Stimulated activated effector memory CD8-positive, alpha-beta T cell treated with anti-CD3 and anti-CD28 coated beads, Interleukin-12 subunit alpha, Interleukin-12 subunit beta, amount 100 ng/mL, for 72 hours (primary cell): Measurements from ENCODE around the gene SMPD2.
"Not testable (repeated sequence)": the region's sequence is repeated elsewhere in the genome, so short reads cannot be mapped to it uniquely, and the experiment has no call there.

Source experiments
- ATAC-seq: fragments of 150-1000 bp; cut with Tn5 transposase; 2 replicates; pipeline ENCODE4 v1.10.0; 2021
- DNase-seq, 2 donors: peaks; one replicate each; pipeline ENCODE4 v3.0.0; 2021 to 2022; ENCODE audit warnings: low spot score in 2 of 2
- H3K27ac Mint-ChIP-seq: one replicate; pipeline ENCODE4 v1.8.0; 2022; ENCODE audit warnings: mild to moderate bottlenecking, mixed read lengths
- H3K36me3 Mint-ChIP-seq: one replicate; pipeline ENCODE4 v1.8.0; 2022; ENCODE audit warnings: mild to moderate bottlenecking, mixed read lengths
- H3K4me1 Mint-ChIP-seq: one replicate; pipeline ENCODE4 v1.8.0; 2022; ENCODE audit warnings: mixed read lengths
- H3K4me3 Mint-ChIP-seq: one replicate; pipeline ENCODE4 v1.8.0; 2022; ENCODE audit warnings: mild to moderate bottlenecking, mixed read lengths
- H3K9me3 Mint-ChIP-seq: one replicate; pipeline ENCODE4 v1.8.0; 2022; ENCODE audit warnings: mixed read lengths

The SMPD2 gene

DNA sequence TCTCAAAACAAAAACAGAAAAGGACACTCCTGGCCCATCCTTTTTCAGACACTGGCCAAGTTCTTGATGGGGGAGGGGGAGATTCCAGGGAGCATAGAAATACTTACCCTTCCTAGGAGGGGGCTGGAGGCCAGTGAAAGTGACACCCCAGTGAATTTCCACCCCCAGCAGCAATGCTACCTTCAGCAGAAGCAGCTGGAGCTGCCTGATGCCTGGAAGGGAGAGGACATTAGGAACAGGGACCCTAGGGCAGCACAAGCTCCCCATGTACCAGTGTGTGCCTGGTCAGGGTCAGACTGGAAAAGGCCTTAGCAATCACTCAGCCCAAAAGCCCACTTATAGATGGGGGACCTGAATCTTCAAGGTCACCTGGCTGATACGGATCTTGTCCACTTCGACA is 12.6 kb downstream of the SMPD2 start:
- no peak overlapping the region for H3K4me3 Mint-ChIP-seq
- no peak overlapping the region for H3K27ac Mint-ChIP-seq
- DNase-seq (no peak), ATAC-seq (no peak)
- no peaks in the 10 kb centered on the region for H3K9me3 Mint-ChIP-seq
- H3K4me1 Mint-ChIP-seq, result peaks cover 61% of the 10 kb centered on the region
- peaks cover 49% of the 10 kb centered on the region for H3K36me3 Mint-ChIP-seq

DNA sequence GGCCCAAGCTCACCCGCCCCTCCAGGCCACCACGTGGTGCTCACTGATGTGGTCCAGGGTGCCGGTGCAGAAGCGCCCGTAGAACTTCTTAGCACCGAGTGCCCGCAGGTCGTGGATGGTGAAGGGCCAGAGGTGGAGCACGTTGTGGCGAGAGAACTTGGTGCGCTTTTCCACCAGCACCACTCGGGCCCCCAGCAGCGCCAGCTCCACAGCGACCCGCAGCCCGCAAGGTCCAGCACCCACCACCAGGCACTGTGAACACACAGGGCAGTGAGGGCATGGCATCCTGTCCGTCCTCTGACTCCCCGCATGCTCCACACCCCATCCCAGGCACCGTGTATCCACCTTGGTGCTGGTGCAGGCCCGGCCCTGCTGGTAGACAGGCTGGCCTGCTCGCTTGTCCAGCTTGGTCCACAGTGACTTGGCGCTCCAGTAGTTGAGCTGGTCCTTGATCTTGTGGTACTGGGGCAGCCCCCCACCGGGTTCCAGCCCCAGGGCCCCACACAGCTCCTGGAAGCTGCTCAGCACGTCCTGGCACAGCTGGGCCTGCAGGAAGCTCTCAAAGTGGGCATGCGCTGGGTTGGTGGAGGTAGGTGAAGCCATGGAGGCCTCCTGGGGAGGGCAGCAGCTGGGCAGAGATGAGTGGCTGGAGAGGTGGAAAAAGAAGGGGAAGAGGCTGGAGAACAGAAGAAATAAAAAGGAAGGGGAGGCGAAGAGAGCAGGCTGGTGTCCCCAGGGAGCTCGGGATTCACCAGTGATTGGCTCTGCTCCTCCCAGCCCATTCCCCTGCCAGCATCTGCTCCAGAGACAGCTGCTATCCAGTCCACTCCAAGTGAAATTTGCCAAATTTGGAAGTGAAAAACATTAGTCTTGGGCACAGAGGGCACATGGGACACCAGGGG is 13.3 kb downstream of the SMPD2 start:
- Mint-ChIP-seq H3K27ac (peak overlapping the region; percentile 97), H3K9me3 (no peaks in the 10 kb centered on the region), H3K36me3 (peaks cover 50% of the 10 kb centered on the region), H3K4me1 (peaks cover 61% of the 10 kb centered on the region), H3K4me3 (peak overlapping the region; percentile 98)
- DNase-seq (no peak), ATAC-seq (no peak)

DNA sequence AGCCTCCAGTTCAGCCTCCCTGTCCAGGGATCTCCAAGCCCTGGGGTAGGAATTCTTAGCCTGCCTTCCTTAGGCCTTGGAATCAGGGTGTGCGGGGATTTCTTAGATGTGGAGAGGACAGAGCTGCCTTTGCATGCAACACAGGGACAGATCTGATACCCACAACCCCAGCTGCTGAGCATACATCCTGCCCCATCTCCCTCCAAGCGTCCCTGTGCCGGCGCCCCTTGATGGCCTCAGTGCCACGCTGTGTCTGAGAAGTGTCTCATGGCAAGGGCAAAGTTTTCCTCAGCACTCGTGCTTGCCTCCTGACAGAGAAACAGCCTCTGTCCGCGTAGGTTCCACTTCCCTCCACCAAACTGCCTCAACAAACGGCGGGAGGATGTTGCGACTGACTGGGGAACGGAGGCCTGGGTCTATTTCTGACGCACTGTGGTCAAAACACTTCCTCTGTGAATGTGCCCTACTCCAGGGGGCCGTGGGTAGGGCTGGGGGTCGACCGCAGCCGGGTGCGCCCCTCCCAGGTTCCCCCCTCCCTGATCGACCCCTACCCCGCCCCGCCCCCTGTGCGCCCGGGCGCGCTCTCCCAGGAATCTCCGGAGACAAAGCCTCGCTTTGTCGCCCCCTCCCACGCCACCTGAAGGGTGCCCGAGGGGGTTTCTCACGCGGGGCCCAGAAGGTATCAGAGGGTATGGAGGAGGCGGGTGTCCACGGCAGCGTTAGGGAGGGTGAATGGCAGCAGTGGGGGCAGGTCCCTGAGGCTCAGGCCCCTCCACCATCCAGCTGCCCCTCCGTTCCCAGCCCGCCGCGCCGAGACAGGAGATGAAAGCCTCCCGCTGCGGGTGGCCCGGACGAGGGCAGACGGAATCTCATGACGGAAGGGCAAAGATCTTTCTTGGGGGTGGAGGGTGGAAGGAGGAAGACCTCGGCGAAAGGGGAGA is 14.2 kb downstream of the SMPD2 start:
- Mint-ChIP-seq H3K4me3 (peak overlapping the region; percentile 98), H3K4me1 (peaks cover 67% of the 10 kb centered on the region), H3K36me3 (peaks cover 50% of the 10 kb centered on the region), H3K27ac (peak overlapping the region; percentile 97), H3K9me3 (no peaks in the 10 kb centered on the region)
- ATAC-seq (peak; percentile 66), DNase-seq (peak; percentile 49 to 85)

DNA sequence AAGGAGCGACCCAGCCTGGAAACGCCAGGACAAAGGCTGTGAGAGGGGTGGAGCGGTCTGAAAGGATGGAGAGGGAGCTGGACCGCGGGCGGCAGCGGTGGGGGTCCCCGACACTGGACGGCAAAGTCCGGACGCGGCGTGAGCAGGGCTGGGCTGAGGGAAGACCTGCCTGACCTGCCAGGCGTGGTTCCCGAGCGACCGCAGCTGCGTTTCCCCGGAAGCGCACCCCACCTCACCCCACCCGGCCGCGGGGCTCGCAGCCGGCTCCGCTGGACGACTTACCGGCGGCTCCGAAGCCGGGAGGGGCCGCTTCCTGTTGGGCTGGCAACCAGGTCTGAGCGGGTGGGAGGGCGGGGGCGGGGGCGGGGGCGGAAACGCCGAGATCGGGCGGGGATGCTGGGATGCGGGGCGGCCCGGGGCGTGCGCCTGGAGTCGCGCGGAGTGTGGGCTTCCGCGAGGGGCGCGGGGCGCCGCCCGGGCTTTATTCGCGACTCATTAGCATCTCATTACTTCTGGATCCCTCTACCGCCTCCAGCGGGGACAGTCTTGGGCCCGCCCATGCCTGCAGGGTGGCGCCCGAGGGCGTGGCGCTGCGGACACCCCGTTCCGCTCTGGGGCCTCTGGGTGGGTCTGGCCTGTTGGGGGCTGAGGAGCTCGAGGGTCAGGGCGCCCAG is 15.1 kb downstream of the SMPD2 start, which contains the start of gene MICAL1:
MICAL1 (minus strand) TSS at position 336 of the 674 bp plus-strand sequence. CDS start 1,576 bp downstream, outside the sequence.
- H3K9me3 Mint-ChIP-seq, result no peaks in the 10 kb centered on the region
- H3K27ac Mint-ChIP-seq, result peak within 1 kb of the TSS; percentile 97
- ATAC-seq, result peak; percentile 74
- H3K36me3 Mint-ChIP-seq, result peaks cover 49% of the 10 kb centered on the region
- peaks cover 60% of the 10 kb centered on the region for H3K4me1 Mint-ChIP-seq
- peak within 1 kb of the TSS; percentile 98 for H3K4me3 Mint-ChIP-seq
- peak; percentile 55 to 82 for DNase-seq

DNA sequence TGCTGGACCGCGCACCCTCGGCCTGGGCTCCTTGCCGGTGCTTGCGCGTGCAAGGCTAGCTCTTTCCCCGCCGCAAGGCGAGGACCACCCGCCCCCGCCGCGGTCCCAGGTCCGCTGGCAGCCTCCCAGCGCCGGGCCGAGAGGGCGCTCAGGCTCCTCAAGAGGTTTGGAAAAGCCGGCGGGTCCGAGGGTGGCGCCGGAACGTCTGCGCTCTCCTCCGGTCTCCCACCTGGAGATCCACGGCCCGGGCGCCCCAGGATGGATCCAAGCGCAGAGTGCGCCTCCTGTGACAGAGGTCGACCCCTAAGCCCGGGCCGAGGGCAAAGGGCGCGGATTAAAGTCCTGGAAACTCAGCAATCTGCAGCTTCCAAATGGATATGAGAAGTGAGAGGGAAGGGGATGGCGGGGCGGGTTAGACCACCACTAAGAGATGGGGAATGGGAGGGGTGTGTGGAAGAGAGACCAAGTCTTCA is 15.6 kb downstream of the SMPD2 start:
- DNase-seq (no peak), ATAC-seq (no peak)
- H3K27ac Mint-ChIP-seq, result no peak overlapping the region
- peak overlapping the region; percentile 98 for H3K4me3 Mint-ChIP-seq
- peaks cover 53% of the 10 kb centered on the region for H3K36me3 Mint-ChIP-seq
- no peaks in the 10 kb centered on the region for H3K9me3 Mint-ChIP-seq
- H3K4me1 Mint-ChIP-seq, result peaks cover 56% of the 10 kb centered on the region

DNA sequence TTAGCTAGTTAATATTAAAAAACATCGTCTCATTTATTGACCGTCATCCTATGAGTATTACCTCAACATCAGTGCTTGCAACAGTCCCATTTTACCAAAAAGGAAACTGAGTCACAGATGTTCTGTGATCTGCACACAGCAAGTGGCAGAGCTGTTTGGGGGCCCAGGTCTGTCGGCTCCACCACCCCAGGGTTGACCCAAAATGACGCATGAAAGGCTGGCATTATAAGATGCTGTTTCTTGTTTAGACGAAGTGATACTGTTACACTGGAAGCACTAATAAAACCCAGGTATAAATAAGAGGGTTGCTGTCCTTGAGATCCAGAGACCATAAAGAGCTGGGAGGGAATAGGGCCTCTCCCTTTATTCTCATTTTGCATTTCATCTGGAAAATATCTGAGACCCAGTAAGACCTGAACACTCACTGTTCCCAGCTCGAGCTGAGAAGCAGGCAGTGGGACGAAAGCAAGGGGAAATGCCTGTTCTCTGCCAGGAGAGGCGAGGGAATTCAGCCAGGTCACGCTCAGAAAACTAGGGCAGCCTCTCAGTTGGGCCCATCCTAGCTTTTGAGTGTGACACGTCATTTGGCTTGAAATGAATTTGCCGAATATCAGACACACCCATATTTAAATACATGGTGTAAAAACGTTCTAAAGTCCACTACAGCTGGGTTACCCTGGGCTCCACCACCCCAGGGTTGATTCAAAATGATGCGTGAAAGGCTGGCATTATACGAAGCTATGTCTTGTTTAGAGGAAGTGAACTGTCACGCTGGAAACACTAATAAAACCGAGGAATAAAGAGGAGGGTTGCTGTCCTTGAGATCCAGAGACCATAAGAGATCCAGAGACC is 16.4 kb downstream of the SMPD2 start:
- Mint-ChIP-seq H3K27ac (peak overlapping the region; percentile 61), H3K4me1 (peaks cover 56% of the 10 kb centered on the region), H3K36me3 (peaks cover 55% of the 10 kb centered on the region), H3K4me3 (peak overlapping the region; percentile 98), H3K9me3 (no peaks in the 10 kb centered on the region)
- ATAC-seq, result no peak
- DNase-seq, result no peak

DNA sequence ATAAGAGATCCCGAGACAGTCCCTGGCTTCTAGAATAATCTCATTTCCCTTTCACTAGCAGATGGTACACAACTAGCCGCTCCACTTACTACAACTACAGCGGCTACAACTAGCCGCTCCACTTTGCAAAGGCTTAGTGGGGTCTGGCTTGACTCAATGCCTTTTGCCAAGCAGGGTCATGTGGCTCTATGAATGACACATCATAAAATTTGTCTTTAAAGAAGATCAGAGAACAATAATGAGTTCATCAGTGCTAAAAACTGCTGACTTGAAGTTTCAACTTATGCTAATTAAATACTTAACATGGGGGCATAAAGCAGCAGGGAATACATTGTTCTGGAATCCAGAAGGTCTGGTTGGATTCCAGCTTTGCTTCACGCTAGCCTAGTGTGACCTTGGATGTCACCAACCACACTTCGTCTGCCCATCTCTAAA is 17.1 kb downstream of the SMPD2 start:
- H3K27ac Mint-ChIP-seq, result peak overlapping the region; percentile 61
- DNase-seq (no peak), ATAC-seq (no peak)
- H3K36me3 Mint-ChIP-seq, result peaks cover 62% of the 10 kb centered on the region
- H3K4me1 Mint-ChIP-seq, result peaks cover 56% of the 10 kb centered on the region
- no peaks in the 10 kb centered on the region for H3K9me3 Mint-ChIP-seq
- H3K4me3 Mint-ChIP-seq, result no peak overlapping the region

DNA sequence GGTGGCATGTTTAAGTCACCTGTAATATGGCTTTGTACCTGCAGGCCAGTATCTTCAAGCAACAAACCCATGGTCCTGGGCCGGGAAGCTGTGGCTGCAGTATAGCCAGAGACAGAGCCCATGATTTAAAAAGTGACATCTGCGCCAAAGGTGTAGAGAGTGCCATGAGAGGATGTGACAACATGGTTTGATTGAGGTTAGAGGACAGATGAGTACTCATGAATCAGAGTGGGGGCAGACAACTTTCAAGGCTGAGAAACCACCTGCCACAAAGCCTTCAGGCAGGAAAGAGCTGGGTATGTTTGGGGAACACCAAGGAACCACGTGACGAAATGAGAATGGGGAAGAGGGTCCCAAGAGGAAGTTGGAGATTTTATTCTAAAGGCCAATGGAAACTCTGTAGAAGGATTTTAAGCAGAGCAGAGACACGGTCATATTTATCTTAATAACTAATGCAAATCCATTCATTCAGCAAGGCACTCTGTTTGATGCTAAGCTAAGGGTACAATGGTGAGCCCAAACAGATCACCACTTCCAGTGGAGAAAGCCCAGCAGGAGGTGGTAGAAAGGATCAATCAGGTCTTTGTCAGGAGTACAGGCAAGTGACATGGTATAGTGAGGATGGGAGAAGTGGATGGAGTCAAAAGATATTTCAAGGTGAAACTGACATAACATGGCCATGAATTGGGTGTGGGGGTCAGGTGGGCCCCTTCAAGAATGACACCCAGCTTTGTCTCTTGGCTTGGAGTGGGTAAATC is 18.4 kb downstream of the SMPD2 start:
- H3K4me1 Mint-ChIP-seq, result peaks cover 51% of the 10 kb centered on the region
- no peak overlapping the region for H3K27ac Mint-ChIP-seq
- H3K4me3 Mint-ChIP-seq, result peak overlapping the region; percentile 0
- peaks cover 69% of the 10 kb centered on the region for H3K36me3 Mint-ChIP-seq
- DNase-seq (peak in 1 of 2 donors; percentile 78), ATAC-seq (peak; percentile 80)
- no peaks in the 10 kb centered on the region for H3K9me3 Mint-ChIP-seq

DNA sequence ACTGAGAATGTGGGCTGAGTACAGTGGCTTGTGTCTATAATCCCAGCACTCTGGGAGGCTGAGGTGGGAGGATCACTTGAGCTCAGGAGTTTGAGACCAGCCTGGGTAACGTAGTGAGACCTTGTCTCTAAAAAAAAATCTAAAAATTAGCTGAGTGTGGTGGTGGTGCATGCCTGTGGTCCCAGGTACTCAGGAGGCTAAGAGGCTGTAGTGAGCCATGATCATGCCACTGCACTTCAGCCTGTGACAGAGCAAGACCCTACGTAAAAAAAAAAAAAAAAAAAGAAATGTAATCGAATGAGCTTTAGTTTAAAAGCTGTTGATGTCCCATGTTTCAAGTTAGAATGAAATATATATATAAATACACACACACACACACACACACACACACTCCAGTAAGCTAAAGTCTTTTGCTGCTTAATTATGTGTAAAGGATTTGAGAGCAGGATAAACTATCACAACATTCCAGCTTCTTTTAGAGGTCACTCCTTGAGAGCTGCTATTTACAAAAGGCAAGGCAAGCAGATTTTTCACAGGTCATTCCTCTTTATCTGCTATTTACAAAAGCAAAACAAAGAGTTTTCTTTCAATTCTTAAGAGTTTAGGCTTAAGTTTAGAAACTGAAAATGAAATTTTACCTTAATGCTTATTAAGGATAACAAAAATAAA is 19.8 kb downstream of the SMPD2 start:
- no peak overlapping the region for H3K4me3 Mint-ChIP-seq
- peaks cover 44% of the 10 kb centered on the region for H3K4me1 Mint-ChIP-seq
- H3K36me3 Mint-ChIP-seq, result peaks cover 70% of the 10 kb centered on the region
- no peaks in the 10 kb centered on the region for H3K9me3 Mint-ChIP-seq
- ATAC-seq (no peak), DNase-seq (no peak)
- no peak overlapping the region for H3K27ac Mint-ChIP-seq

DNA sequence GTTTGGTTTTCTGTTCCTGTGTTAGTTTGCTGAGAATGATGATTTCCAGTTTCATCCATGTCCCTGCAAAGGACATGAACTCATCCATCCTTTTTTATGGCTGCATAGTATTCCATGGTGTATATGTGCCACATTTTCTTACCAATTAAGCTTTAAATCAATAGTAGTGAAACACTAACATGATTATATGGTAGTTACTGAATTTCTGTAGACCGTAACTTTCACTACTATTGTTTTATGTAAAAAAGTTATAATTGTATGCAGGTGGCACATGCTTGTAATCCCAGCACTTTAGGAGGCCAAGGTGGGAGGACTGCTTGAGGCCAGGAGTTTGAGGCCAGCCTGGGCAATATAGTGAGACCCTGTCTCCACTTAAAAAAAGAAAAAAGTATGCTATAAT is 20.7 kb downstream of the SMPD2 start:
- H3K4me3 Mint-ChIP-seq, H3K9me3 Mint-ChIP-seq, DNase-seq, H3K27ac Mint-ChIP-seq, ATAC-seq: not testable (repeated sequence)
- peaks cover 42% of the 10 kb centered on the region for H3K4me1 Mint-ChIP-seq
- H3K36me3 Mint-ChIP-seq, result peaks cover 76% of the 10 kb centered on the region

DNA sequence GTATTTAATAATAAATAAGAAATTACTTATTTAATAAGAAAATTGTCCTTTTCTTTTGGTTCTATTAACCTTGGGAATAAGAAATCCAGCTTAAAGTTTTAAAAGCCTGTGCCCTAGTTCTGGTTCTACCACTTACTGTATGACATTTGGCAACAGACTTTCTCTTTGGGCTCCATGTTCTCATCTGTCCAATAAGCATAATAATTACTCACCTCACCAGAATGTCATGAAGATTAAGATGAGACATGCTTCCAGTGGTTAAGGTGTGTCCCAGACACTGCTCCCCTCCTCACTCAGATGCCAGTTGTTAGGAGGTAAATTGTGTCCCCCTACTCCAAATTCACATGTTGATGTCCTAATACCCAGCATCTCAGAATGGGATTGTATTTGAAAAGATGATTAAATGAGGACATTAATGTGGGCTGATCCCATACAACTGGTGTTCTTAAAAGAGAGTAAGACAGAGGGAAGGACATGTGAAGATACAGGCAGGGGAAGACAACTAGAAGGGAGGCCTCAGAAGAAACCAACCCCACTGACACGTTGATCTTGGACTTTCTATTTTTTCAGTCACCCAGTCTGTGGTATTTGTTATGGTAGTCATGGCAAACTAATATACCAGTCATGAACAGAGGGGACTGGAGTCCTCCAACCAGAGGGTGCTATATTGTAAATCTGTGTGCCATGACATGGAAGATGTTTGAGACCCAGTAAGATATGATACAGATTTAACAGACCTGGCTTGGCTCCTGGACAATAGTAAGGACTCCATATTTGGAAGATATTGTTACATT is 21.4 kb downstream of the SMPD2 start:
- Mint-ChIP-seq H3K36me3 (peaks cover 83% of the 10 kb centered on the region), H3K4me1 (peaks cover 35% of the 10 kb centered on the region)

DNA sequence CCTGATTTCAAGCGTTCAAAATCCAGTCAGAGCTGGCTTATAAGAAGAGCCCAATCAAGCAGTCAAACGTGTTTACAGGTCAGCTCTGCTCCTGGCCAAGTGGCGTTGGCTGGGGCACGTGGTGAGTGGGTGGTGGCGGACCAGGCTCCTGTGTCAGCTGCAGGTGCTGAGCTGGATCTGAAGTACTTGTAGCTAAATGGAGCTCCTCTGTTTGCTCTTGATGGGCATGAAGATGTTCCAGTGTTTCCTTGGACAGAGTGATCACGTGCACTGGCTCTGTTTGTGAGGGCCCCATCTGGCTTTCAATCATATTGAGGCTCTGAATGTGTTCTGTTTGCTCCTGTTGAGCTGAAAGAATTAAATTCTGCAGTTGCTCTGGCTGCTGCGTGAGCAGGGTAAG is 25.2 kb downstream of the SMPD2 start:
- Mint-ChIP-seq H3K27ac (no peak overlapping the region), H3K36me3 (peaks cover 100% of the 10 kb centered on the region), H3K9me3 (no peaks in the 10 kb centered on the region), H3K4me1 (peaks cover 19% of the 10 kb centered on the region), H3K4me3 (no peak overlapping the region)
- DNase-seq, result peak in 1 of 2 donors; percentile 36
- no peak for ATAC-seq

More for the DNA sequence above, 21.4 kb downstream of the SMPD2 start:
- DNase-seq, result no peak
- Mint-ChIP-seq H3K9me3 (no peaks in the 10 kb centered on the region), H3K27ac (peak overlapping the region; percentile 64), H3K4me3 (no peak overlapping the region)
- peak; percentile 52 for ATAC-seq
